ENCODE measurements around the gene PRKAG2.

Gene PRKAG2

GRCh38 chr7:151726652-151727578 is 150.0 kb downstream of the PRKAG2 start:
- H3K9me3 ChIP-seq, result no peaks in the 10 kb centered on the region
- H3K4me1 ChIP-seq (ENCODE audit: control insufficient read depth in 1 of 2, insufficient read depth in 1 of 2, low read depth in 1 of 2, low read length in 1 of 2), result no peaks in the 10 kb centered on the region
- H3K27ac ChIP-seq, result no peak overlapping the region
- TF ChIP-seq CTCF (IDR thresholded peaks at IDR 0.05), result no peak
- no peak overlapping the region for H3K4me3 ChIP-seq (ENCODE audit: low read depth in 1 of 2, low read length in 1 of 2)
- no peaks in the 10 kb centered on the region for H3K27me3 ChIP-seq
- no peaks in the 10 kb centered on the region for H3K36me3 ChIP-seq

- no peaks in the 10 kb centered on the region for H3K27me3 ChIP-seq
- H3K4me1 ChIP-seq (ENCODE audit: control insufficient read depth in 1 of 2, insufficient read depth in 1 of 2, low read depth in 1 of 2, low read length in 1 of 2), result no peaks in the 10 kb centered on the region
- H3K36me3 ChIP-seq, result no peaks in the 10 kb centered on the region
- no peak for TF ChIP-seq CTCF (IDR thresholded peaks at IDR 0.05)
- H3K4me3 ChIP-seq (ENCODE audit: low read depth in 1 of 2, low read length in 1 of 2), result no peak overlapping the region
- no peaks in the 10 kb centered on the region for H3K9me3 ChIP-seq
- no peak overlapping the region for H3K27ac ChIP-seq
Measured at GRCh38 chr7:151725844-151726651, 150.9 kb downstream of the PRKAG2 start.

- no peaks in the 10 kb centered on the region for H3K4me1 ChIP-seq (ENCODE audit: control insufficient read depth in 1 of 2, insufficient read depth in 1 of 2, low read depth in 1 of 2, low read length in 1 of 2)
- no peaks in the 10 kb centered on the region for H3K9me3 ChIP-seq
- no peaks in the 10 kb centered on the region for H3K36me3 ChIP-seq
- no peak for TF ChIP-seq CTCF (IDR thresholded peaks at IDR 0.05)
- no peaks in the 10 kb centered on the region for H3K27me3 ChIP-seq
- H3K27ac ChIP-seq, result no peak overlapping the region
- no peak overlapping the region for H3K4me3 ChIP-seq (ENCODE audit: low read depth in 1 of 2, low read length in 1 of 2)
Measured at GRCh38 chr7:151724920-151725584, 151.9 kb downstream of the PRKAG2 start.

GRCh38 chr7:151724250-151724915 is 152.5 kb downstream of the PRKAG2 start:
- Histone ChIP-seq H3K27me3 (no peaks in the 10 kb centered on the region), H3K36me3 (no peaks in the 10 kb centered on the region)
- TF ChIP-seq CTCF (IDR thresholded peaks at IDR 0.05), result no peak

GRCh38 chr7:151723321-151723720 is 153.6 kb downstream of the PRKAG2 start:
- Histone ChIP-seq H3K27ac (no peak overlapping the region), H3K36me3 (no peaks in the 10 kb centered on the region), H3K4me1 (ENCODE audit: control insufficient read depth in 1 of 2, insufficient read depth in 1 of 2, low read depth in 1 of 2, low read length in 1 of 2) (no peaks in the 10 kb centered on the region), H3K27me3 (no peaks in the 10 kb centered on the region), H3K9me3 (no peaks in the 10 kb centered on the region), H3K4me3 (ENCODE audit: low read depth in 1 of 2, low read length in 1 of 2) (no peak overlapping the region)
- no peak for TF ChIP-seq CTCF (IDR thresholded peaks at IDR 0.05)

More at GRCh38 chr7:151724250-151724915, 152.5 kb downstream of the PRKAG2 start:
- Histone ChIP-seq H3K4me1 (ENCODE audit: control insufficient read depth in 1 of 2, insufficient read depth in 1 of 2, low read depth in 1 of 2, low read length in 1 of 2) (no peaks in the 10 kb centered on the region), H3K27ac (no peak overlapping the region), H3K9me3 (no peaks in the 10 kb centered on the region), H3K4me3 (ENCODE audit: low read depth in 1 of 2, low read length in 1 of 2) (no peak overlapping the region)

Measured in neutrophil (primary cell).